GM23248 (cell line): Measurements from ENCODE around the gene HSF2.
"Not testable (repeated sequence)": the region's sequence is repeated elsewhere in the genome, so short reads cannot be mapped to it uniquely, and the experiment has no call there.

Experiments used
- EZH2 ChIP-seq: fragments of 200-600 bp; sonication (generic); IDR thresholded peaks from 2 replicates; pipeline ENCODE4 v1.6.1; 2018; ENCODE audit warnings: antibody characterized with exemption, mild to moderate bottlenecking; ENCODE audit not compliant: insufficient read depth, poor library complexity, severe bottlenecking
- EZH2phosphoT487 ChIP-seq: fragments of 200-600 bp; sonication (generic); IDR thresholded peaks from 2 replicates; pipeline ENCODE4 v1.6.1; 2018; ENCODE audit warnings: antibody characterized with exemption, moderate library complexity, mild to moderate bottlenecking, low read depth; ENCODE audit not compliant: insufficient read depth

- not testable (repeated sequence) for TF ChIP-seq EZH2, EZH2phosphoT487
These were observed 60.5 kb downstream of the HSF2 start for GRCh38 chr6:122459865-122460416.
